Stimulated activated naive CD4-positive, alpha-beta T cell (primary cell): ENCODE results near the gene VAV3.

Experiments used
- DNase-seq, 6 experiments: peaks; one replicate each; lab custom pipeline; 2025; lab: John Stamatoyannopoulos, UW

VAV3 gene

GRCh38 chr1:107838056-107838455 lies 126.9 kb downstream of the VAV3 start:
- no peak for DNase-seq

- DNase-seq, result no peak
Measured at GRCh38 chr1:107835151-107835670, 129.8 kb downstream of the VAV3 start.

GRCh38 chr1:107833061-107833460 lies 131.9 kb downstream of the VAV3 start:
- no peak for DNase-seq

- DNase-seq, result no peak
Measured at GRCh38 chr1:107831921-107832320, 133.1 kb downstream of the VAV3 start.

- DNase-seq, result no peak
Measured at GRCh38 chr1:107830526-107830925, 134.5 kb downstream of the VAV3 start.

- no peak for DNase-seq
Measured at GRCh38 chr1:107830075-107830474, 134.9 kb downstream of the VAV3 start.

GRCh38 chr1:107829036-107829770 lies 135.8 kb downstream of the VAV3 start:
- DNase-seq, result no peak

GRCh38 chr1:107824946-107825345 lies 140.0 kb downstream of the VAV3 start:
- DNase-seq, result no peak

- DNase-seq, result no peak
Measured at GRCh38 chr1:107821340-107821739, 143.6 kb downstream of the VAV3 start.

GRCh38 chr1:107820801-107821200 lies 144.2 kb downstream of the VAV3 start:
- no peak for DNase-seq

- no peak for DNase-seq
Measured at GRCh38 chr1:107817935-107818334, 147.0 kb downstream of the VAV3 start.

GRCh38 chr1:107817206-107817605 lies 147.8 kb downstream of the VAV3 start:
- DNase-seq, result no peak

- DNase-seq, result no peak
Measured at GRCh38 chr1:107810291-107810951, 154.6 kb downstream of the VAV3 start.

- DNase-seq, result no peak
Measured at GRCh38 chr1:107807855-107808254, 157.1 kb downstream of the VAV3 start.

- no peak for DNase-seq
Measured at GRCh38 chr1:107807405-107807804, 157.6 kb downstream of the VAV3 start.

- no peak for DNase-seq
Measured at GRCh38 chr1:107806902-107807301, 158.1 kb downstream of the VAV3 start.

- no peak for DNase-seq
Measured at GRCh38 chr1:107804741-107805140, 160.2 kb downstream of the VAV3 start.

- peak in 3 of 6 experiments; percentile 42 to 51 (median 45) for DNase-seq
Measured at GRCh38 chr1:107804134-107804533, 160.8 kb downstream of the VAV3 start.

- no peak for DNase-seq
Measured at GRCh38 chr1:107803579-107803978, 161.4 kb downstream of the VAV3 start.

GRCh38 chr1:107802654-107803053 lies 162.3 kb downstream of the VAV3 start:
- no peak for DNase-seq

GRCh38 chr1:107795994-107796393 lies 169.0 kb downstream of the VAV3 start:
- DNase-seq, result no peak

GRCh38 chr1:107795441-107795840 lies 169.5 kb downstream of the VAV3 start:
- no peak for DNase-seq

GRCh38 chr1:107794571-107794970 lies 170.4 kb downstream of the VAV3 start:
- no peak for DNase-seq
